NT2/D1 (cell line): ENCODE data around the gene PHACTR1.

ENCODE experiments used
- YY1 ChIP-seq: IDR thresholded peaks from 2 replicates; pipeline ENCODE4 v1.6.1; 2011; ENCODE audit not compliant: insufficient read length, insufficient read depth
- ZNF274 ChIP-seq: IDR thresholded peaks from 2 replicates; pipeline ENCODE4 v1.6.1; 2011; ENCODE audit warnings: mild to moderate bottlenecking, low read depth, low read length

DNA sequence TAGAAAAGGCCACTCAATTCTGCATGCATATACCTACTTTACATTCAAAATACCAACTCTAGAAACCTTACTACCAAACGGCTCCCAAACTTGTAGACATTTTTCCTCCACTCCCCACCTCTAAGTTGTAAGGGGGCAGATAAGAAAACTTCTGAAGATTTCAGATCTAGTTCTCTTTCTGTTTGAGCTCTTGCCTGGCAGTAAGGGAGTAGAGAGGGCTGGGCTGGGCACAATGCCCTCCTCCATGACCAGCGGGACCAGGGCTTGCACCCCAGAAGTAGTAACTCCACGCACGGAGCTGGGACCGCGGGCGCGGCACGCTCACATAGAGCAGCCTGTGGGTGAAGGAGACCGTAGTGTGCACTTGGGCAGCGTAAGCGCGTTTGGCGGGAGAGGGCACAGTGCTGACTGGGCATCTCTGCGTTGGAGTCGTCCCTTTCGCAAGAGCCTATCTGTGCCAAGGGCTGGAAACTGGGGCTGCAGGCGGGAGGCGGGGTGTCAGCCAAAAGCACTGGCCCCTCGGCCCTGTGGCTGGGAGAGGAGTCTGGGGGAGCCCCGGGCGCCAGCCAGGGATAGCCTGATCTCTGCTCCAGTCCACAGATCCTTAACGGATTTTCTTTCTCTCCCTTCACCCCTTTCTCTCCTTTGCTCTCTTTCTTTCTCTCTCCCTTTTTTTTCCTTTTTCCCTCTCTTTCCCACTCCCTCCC is 32.4 kb downstream of the PHACTR1 start:
- no peak for TF ChIP-seq YY1
- no peak for TF ChIP-seq ZNF274
